K562 (cell line): Measurements from ENCODE around the gene MYOG.

Experiments
- ADNP ChIP-seq: fragments of 200-800 bp; sonication (Bioruptor generic); IDR thresholded peaks from 2 replicates; pipeline ENCODE4 v1.6.1; 2016; ENCODE audit warnings: missing genetic modification characterization, missing compliant biosample characterization
- EP300 ChIP-seq: IDR thresholded peaks from 2 replicates; pipeline ENCODE4 v1.6.1; 2012; ENCODE audit warnings: low read length, improper control_type of control experiment
- RFX5 ChIP-seq: IDR thresholded peaks from 2 replicates; pipeline ENCODE4 v1.6.1; 2011; ENCODE audit warnings: low read depth, mild to moderate bottlenecking, improper control_type of control experiment, low read length
- SMARCE1 ChIP-seq: fragments of 450-650 bp; IDR thresholded peaks from 2 replicates; pipeline ENCODE4 v1.7.1; 2016; ENCODE audit warnings: mild to moderate bottlenecking
- SREBF1 ChIP-seq: fragments of 150-350 bp; IDR thresholded peaks from 2 replicates; pipeline ENCODE4 v1.6.1; 2014; ENCODE audit warnings: antibody characterized with exemption, low read depth, low read length, borderline replicate concordance
- U2AF1 ChIP-seq: fragments of 200-400 bp; formaldehyde crosslinking; optimal IDR thresholded peaks from 2 replicates; pipeline ENCODE3; 2017; ENCODE audit warnings: mild to moderate bottlenecking, low read depth, low read length, moderate library complexity
- YY1 ChIP-seq, 3 experiments: IDR thresholded peaks; 2 replicates each; pipeline ENCODE4 v1.6.1; 2011; ENCODE audit warnings: low read length in 2 of 3, mild to moderate bottlenecking in 2 of 3, moderate library complexity in 2 of 3, borderline replicate concordance in 1 of 3, control low read depth in 1 of 3, low read depth in 1 of 3; ENCODE audit not compliant: insufficient read depth in 3 of 3, insufficient replicate concordance in 2 of 3, control insufficient read depth in 1 of 3, insufficient read length in 1 of 3; ENCODE audit errors: extremely low read depth in 1 of 3
- ZNF384 ChIP-seq: IDR thresholded peaks from 2 replicates; pipeline ENCODE4 v1.6.1; 2012; ENCODE audit warnings: low read depth, low read length, improper control_type of control experiment
- ZNF830 ChIP-seq: fragments of 250-450 bp; sonication (Bioruptor Pico); IDR thresholded peaks from 2 replicates; pipeline ENCODE4 v1.5.0; 2021; ENCODE audit warnings: mild to moderate bottlenecking
- TF ChIP-seq, protein P1 (sequence below): IDR thresholded peaks from 2 replicates; pipeline ENCODE4 v1.6.1; 2014; ENCODE audit warnings: antibody characterized with exemption
- TF ChIP-seq, protein P2 (sequence below), 2 experiments: fragments of 450-650 bp; formaldehyde crosslinking in 1 of 2; IDR thresholded peaks; 2 replicates each; pipeline versions ENCODE4 v1.4.0 to v1.6.1; 2014 to 2020; ENCODE audit warnings: mild to moderate bottlenecking in 2 of 2, borderline replicate concordance in 1 of 2, low read depth in 1 of 2
- TF ChIP-seq, protein P3 (sequence below): fragments of 150-350 bp; IDR thresholded peaks from 2 replicates; pipeline ENCODE4 v1.6.1; 2014; ENCODE audit warnings: low read depth, mild to moderate bottlenecking, low read length, borderline replicate concordance

DNA sequence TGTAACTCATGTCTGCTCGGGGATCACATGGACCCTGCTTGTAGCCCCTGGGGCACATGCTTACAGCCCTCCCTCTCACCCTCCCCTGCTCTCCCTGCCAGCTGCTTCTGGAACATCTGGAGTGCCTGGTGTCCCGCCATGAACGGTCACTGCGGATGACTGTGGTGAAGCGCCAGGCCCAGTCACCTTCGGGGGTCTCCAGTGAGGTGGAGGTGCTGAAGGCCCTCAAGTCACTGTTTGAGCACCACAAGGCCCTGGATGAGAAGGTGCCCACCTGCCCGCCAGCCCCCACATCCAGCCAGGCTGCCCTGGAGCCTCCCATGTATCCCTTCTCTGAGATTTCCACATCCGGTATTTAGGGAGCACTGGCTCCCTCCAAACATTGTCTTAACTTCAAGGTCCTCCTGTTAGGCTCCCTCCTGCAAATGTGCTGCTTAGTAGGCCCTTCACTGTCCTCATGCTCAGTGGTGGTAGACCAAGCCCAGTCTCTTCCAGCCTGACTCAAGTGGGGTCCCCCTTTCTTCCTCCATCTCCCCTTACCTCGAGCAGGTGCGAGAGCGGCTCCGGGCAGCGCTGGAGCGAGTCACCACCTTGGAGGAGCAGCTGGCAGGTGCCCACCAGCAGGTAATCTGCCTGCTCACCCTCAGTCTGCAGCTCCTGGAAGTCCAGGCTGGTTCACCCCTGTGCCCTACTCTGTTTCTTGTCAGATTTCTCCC, 41.8 kb downstream of the MYOG start:
- TF ChIP-seq EP300 (no peak), SREBF1 (no peak), SMARCE1 (no peak), U2AF1 (no peak), ZNF830 (CRISPR knock-in tag) (no peak), YY1 (IDR thresholded peaks at IDR 0.05; ENCODE audit: borderline replicate concordance in 1 of 3, control insufficient read depth in 1 of 3, extremely low read depth in 1 of 3, insufficient read depth in 3 of 3, insufficient read length in 1 of 3, insufficient replicate concordance in 2 of 3, low read depth in 1 of 3, low read length in 2 of 3) (no peak), ADNP (tag) (no peak), RFX5 (no peak), ZNF384 (no peak)
- TF ChIP-seq, protein P1, sequence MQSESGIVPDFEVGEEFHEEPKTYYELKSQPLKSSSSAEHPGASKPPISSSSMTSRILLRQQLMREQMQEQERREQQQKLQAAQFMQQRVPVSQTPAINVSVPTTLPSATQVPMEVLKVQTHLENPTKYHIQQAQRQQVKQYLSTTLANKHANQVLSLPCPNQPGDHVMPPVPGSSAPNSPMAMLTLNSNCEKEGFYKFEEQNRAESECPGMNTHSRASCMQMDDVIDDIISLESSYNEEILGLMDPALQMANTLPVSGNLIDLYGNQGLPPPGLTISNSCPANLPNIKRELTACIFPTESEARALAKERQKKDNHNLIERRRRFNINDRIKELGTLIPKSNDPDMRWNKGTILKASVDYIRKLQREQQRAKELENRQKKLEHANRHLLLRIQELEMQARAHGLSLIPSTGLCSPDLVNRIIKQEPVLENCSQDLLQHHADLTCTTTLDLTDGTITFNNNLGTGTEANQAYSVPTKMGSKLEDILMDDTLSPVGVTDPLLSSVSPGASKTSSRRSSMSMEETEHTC: no peak
- TF ChIP-seq, protein P2, sequence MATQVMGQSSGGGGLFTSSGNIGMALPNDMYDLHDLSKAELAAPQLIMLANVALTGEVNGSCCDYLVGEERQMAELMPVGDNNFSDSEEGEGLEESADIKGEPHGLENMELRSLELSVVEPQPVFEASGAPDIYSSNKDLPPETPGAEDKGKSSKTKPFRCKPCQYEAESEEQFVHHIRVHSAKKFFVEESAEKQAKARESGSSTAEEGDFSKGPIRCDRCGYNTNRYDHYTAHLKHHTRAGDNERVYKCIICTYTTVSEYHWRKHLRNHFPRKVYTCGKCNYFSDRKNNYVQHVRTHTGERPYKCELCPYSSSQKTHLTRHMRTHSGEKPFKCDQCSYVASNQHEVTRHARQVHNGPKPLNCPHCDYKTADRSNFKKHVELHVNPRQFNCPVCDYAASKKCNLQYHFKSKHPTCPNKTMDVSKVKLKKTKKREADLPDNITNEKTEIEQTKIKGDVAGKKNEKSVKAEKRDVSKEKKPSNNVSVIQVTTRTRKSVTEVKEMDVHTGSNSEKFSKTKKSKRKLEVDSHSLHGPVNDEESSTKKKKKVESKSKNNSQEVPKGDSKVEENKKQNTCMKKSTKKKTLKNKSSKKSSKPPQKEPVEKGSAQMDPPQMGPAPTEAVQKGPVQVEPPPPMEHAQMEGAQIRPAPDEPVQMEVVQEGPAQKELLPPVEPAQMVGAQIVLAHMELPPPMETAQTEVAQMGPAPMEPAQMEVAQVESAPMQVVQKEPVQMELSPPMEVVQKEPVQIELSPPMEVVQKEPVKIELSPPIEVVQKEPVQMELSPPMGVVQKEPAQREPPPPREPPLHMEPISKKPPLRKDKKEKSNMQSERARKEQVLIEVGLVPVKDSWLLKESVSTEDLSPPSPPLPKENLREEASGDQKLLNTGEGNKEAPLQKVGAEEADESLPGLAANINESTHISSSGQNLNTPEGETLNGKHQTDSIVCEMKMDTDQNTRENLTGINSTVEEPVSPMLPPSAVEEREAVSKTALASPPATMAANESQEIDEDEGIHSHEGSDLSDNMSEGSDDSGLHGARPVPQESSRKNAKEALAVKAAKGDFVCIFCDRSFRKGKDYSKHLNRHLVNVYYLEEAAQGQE (IDR thresholded peaks at IDR 0.05; ENCODE audit: borderline replicate concordance): no peak
- TF ChIP-seq, protein P2 (CRISPR knock-in tag; IDR thresholded peaks at IDR 0.05; ENCODE audit: low read depth): no peak
- TF ChIP-seq, protein P3, sequence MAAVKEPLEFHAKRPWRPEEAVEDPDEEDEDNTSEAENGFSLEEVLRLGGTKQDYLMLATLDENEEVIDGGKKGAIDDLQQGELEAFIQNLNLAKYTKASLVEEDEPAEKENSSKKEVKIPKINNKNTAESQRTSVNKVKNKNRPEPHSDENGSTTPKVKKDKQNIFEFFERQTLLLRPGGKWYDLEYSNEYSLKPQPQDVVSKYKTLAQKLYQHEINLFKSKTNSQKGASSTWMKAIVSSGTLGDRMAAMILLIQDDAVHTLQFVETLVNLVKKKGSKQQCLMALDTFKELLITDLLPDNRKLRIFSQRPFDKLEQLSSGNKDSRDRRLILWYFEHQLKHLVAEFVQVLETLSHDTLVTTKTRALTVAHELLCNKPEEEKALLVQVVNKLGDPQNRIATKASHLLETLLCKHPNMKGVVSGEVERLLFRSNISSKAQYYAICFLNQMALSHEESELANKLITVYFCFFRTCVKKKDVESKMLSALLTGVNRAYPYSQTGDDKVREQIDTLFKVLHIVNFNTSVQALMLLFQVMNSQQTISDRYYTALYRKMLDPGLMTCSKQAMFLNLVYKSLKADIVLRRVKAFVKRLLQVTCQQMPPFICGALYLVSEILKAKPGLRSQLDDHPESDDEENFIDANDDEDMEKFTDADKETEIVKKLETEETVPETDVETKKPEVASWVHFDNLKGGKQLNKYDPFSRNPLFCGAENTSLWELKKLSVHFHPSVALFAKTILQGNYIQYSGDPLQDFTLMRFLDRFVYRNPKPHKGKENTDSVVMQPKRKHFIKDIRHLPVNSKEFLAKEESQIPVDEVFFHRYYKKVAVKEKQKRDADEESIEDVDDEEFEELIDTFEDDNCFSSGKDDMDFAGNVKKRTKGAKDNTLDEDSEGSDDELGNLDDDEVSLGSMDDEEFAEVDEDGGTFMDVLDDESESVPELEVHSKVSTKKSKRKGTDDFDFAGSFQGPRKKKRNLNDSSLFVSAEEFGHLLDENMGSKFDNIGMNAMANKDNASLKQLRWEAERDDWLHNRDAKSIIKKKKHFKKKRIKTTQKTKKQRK: no peak
